Measurements from ENCODE around the gene ERG. TPM values are rescaled to one million over a fixed set of nuclear protein-coding genes. Genes with fewer than 3 reads are reported as not detected.

The ERG gene
- total and polyA plus RNA-seq, 9 donors = 13.5 to 20.7 (median 16.8) TPM

GRCh38 chr21:38359090-38359489 lies 139.2 kb downstream of the ERG start:
- Histone ChIP-seq H3K4me1 (ENCODE audit: control insufficient read depth, insufficient read depth, low read length) (peaks cover 2% of the 10 kb centered on the region), H3K27me3 (ENCODE audit: control insufficient read depth, insufficient read depth, low read length) (peaks cover 3% of the 10 kb centered on the region), H3K27ac (ENCODE audit: low read length) (no peak overlapping the region), H3K4me3 (ENCODE audit: low read length) (no peak overlapping the region), H3K9me3 (replicated peaks; ENCODE audit: control insufficient read depth, low read depth, low read length) (peaks cover 3% of the 10 kb centered on the region), H3K36me3 (ENCODE audit: control insufficient read depth, insufficient read depth, low read length) (no peaks in the 10 kb centered on the region)
- no peak for DNase-seq
- WGBS (ENCODE audit: insufficient coverage) = 87% methylated on average over 3 of the region's 5 CpGs

GRCh38 chr21:38358666-38359065 lies 139.6 kb downstream of the ERG start:
- DNase-seq = no peak
- Histone ChIP-seq H3K4me3 (ENCODE audit: low read length) (no peak overlapping the region), H3K9me3 (replicated peaks; ENCODE audit: control insufficient read depth, low read depth, low read length) (peaks cover 3% of the 10 kb centered on the region), H3K27ac (ENCODE audit: low read length) (no peak overlapping the region), H3K36me3 (ENCODE audit: control insufficient read depth, insufficient read depth, low read length) (no peaks in the 10 kb centered on the region), H3K4me1 (ENCODE audit: control insufficient read depth, insufficient read depth, low read length) (peaks cover 2% of the 10 kb centered on the region), H3K27me3 (ENCODE audit: control insufficient read depth, insufficient read depth, low read length) (peaks cover 3% of the 10 kb centered on the region)
- 80% methylated on average over 1 of the region's 3 CpGs for WGBS (ENCODE audit: insufficient coverage)

- H3K9me3 ChIP-seq (replicated peaks; ENCODE audit: control insufficient read depth, low read depth, low read length) = peaks cover 3% of the 10 kb centered on the region
- H3K4me3 ChIP-seq (ENCODE audit: low read length) = no peak overlapping the region
- no peak for DNase-seq
- H3K27me3 ChIP-seq (ENCODE audit: control insufficient read depth, insufficient read depth, low read length) = peaks cover 3% of the 10 kb centered on the region
- no CpG with 5 or more reads among the region's 1 CpG for WGBS (ENCODE audit: insufficient coverage)
- H3K27ac ChIP-seq (ENCODE audit: low read length) = no peak overlapping the region
- H3K36me3 ChIP-seq (ENCODE audit: control insufficient read depth, insufficient read depth, low read length) = no peaks in the 10 kb centered on the region
- H3K4me1 ChIP-seq (ENCODE audit: control insufficient read depth, insufficient read depth, low read length) = peaks cover 2% of the 10 kb centered on the region
These were observed 140.2 kb downstream of the ERG start for GRCh38 chr21:38358098-38358497.

GRCh38 chr21:38356883-38357625 lies 141.2 kb downstream of the ERG start:
- Histone ChIP-seq H3K4me3 (ENCODE audit: low read length) (no peak overlapping the region), H3K27me3 (ENCODE audit: control insufficient read depth, insufficient read depth, low read length) (peaks cover 3% of the 10 kb centered on the region), H3K36me3 (ENCODE audit: control insufficient read depth, insufficient read depth, low read length) (no peaks in the 10 kb centered on the region), H3K27ac (ENCODE audit: low read length) (no peak overlapping the region), H3K9me3 (replicated peaks; ENCODE audit: control insufficient read depth, low read depth, low read length) (peaks cover 3% of the 10 kb centered on the region), H3K4me1 (ENCODE audit: control insufficient read depth, insufficient read depth, low read length) (peaks cover 6% of the 10 kb centered on the region)
- 74% methylated on average over 9 of the region's 14 CpGs for WGBS (ENCODE audit: insufficient coverage)
- DNase-seq = no peak

GRCh38 chr21:38355992-38356781 lies 142.1 kb downstream of the ERG start:
- Histone ChIP-seq H3K27me3 (ENCODE audit: control insufficient read depth, insufficient read depth, low read length) (peaks cover 3% of the 10 kb centered on the region), H3K4me3 (ENCODE audit: low read length) (no peak overlapping the region), H3K9me3 (replicated peaks; ENCODE audit: control insufficient read depth, low read depth, low read length) (peaks cover 3% of the 10 kb centered on the region), H3K27ac (ENCODE audit: low read length) (no peak overlapping the region), H3K4me1 (ENCODE audit: control insufficient read depth, insufficient read depth, low read length) (peaks cover 9% of the 10 kb centered on the region), H3K36me3 (ENCODE audit: control insufficient read depth, insufficient read depth, low read length) (no peaks in the 10 kb centered on the region)
- WGBS (ENCODE audit: insufficient coverage) = 8% methylated on average over 15 of the region's 20 CpGs
- peak; percentile 79 for DNase-seq

GRCh38 chr21:38355353-38355752 lies 142.9 kb downstream of the ERG start:
- no peak for DNase-seq
- H3K4me3 ChIP-seq (ENCODE audit: low read length) = no peak overlapping the region
- H3K4me1 ChIP-seq (ENCODE audit: control insufficient read depth, insufficient read depth, low read length) = peaks cover 17% of the 10 kb centered on the region
- H3K9me3 ChIP-seq (replicated peaks; ENCODE audit: control insufficient read depth, low read depth, low read length) = peaks cover 3% of the 10 kb centered on the region
- H3K27me3 ChIP-seq (ENCODE audit: control insufficient read depth, insufficient read depth, low read length) = peaks cover 3% of the 10 kb centered on the region
- H3K36me3 ChIP-seq (ENCODE audit: control insufficient read depth, insufficient read depth, low read length) = no peaks in the 10 kb centered on the region
- no peak overlapping the region for H3K27ac ChIP-seq (ENCODE audit: low read length)
- 81% methylated on average over 4 of the region's 4 CpGs for WGBS (ENCODE audit: insufficient coverage)

- Histone ChIP-seq H3K4me3 (ENCODE audit: low read length) (no peak overlapping the region), H3K27me3 (ENCODE audit: control insufficient read depth, insufficient read depth, low read length) (peaks cover 2% of the 10 kb centered on the region), H3K4me1 (ENCODE audit: control insufficient read depth, insufficient read depth, low read length) (peaks cover 22% of the 10 kb centered on the region), H3K27ac (ENCODE audit: low read length) (no peak overlapping the region), H3K9me3 (replicated peaks; ENCODE audit: control insufficient read depth, low read depth, low read length) (peaks cover 3% of the 10 kb centered on the region), H3K36me3 (ENCODE audit: control insufficient read depth, insufficient read depth, low read length) (no peaks in the 10 kb centered on the region)
- DNase-seq = no peak
- WGBS (ENCODE audit: insufficient coverage) = no CpG with 5 or more reads among the region's 2 CpGs
These were observed 143.5 kb downstream of the ERG start for GRCh38 chr21:38354746-38355145.

GRCh38 chr21:38354231-38354630 lies 144.0 kb downstream of the ERG start:
- DNase-seq = no peak
- no peak overlapping the region for H3K27ac ChIP-seq (ENCODE audit: low read length)
- H3K4me1 ChIP-seq (ENCODE audit: control insufficient read depth, insufficient read depth, low read length) = peaks cover 24% of the 10 kb centered on the region
- H3K27me3 ChIP-seq (ENCODE audit: control insufficient read depth, insufficient read depth, low read length) = peaks cover 2% of the 10 kb centered on the region
- H3K36me3 ChIP-seq (ENCODE audit: control insufficient read depth, insufficient read depth, low read length) = no peaks in the 10 kb centered on the region
- no peak overlapping the region for H3K4me3 ChIP-seq (ENCODE audit: low read length)
- 90% methylated on average over 9 of the region's 10 CpGs for WGBS (ENCODE audit: insufficient coverage)
- peaks cover 3% of the 10 kb centered on the region for H3K9me3 ChIP-seq (replicated peaks; ENCODE audit: control insufficient read depth, low read depth, low read length)

GRCh38 chr21:38352536-38353219 lies 145.6 kb downstream of the ERG start:
- Histone ChIP-seq H3K9me3 (replicated peaks; ENCODE audit: control insufficient read depth, low read depth, low read length) (no peaks in the 10 kb centered on the region), H3K4me1 (ENCODE audit: control insufficient read depth, insufficient read depth, low read length) (peaks cover 28% of the 10 kb centered on the region), H3K27me3 (ENCODE audit: control insufficient read depth, insufficient read depth, low read length) (peaks cover 2% of the 10 kb centered on the region), H3K27ac (ENCODE audit: low read length) (no peak overlapping the region), H3K36me3 (ENCODE audit: control insufficient read depth, insufficient read depth, low read length) (no peaks in the 10 kb centered on the region), H3K4me3 (ENCODE audit: low read length) (no peak overlapping the region)
- peak; percentile 63 for DNase-seq
- WGBS (ENCODE audit: insufficient coverage) = 42% methylated on average over 5 of the region's 6 CpGs

GRCh38 chr21:38351961-38352521 lies 146.2 kb downstream of the ERG start:
- DNase-seq = peak; percentile 17
- Histone ChIP-seq H3K27me3 (ENCODE audit: control insufficient read depth, insufficient read depth, low read length) (peaks cover 2% of the 10 kb centered on the region), H3K27ac (ENCODE audit: low read length) (no peak overlapping the region)

More at GRCh38 chr21:38351961-38352521, 146.2 kb downstream of the ERG start:
- no peaks in the 10 kb centered on the region for H3K9me3 ChIP-seq (replicated peaks; ENCODE audit: control insufficient read depth, low read depth, low read length)
- no peaks in the 10 kb centered on the region for H3K36me3 ChIP-seq (ENCODE audit: control insufficient read depth, insufficient read depth, low read length)
- H3K4me1 ChIP-seq (ENCODE audit: control insufficient read depth, insufficient read depth, low read length) = peaks cover 28% of the 10 kb centered on the region
- WGBS (ENCODE audit: insufficient coverage) = 67% methylated on average over 1 of the region's 10 CpGs
- H3K4me3 ChIP-seq (ENCODE audit: low read length) = no peak overlapping the region
